A673 (cell line): Measurements from ENCODE around the gene ERI2.

Experiments used
- CTCF ChIP-seq: fragments of 300-800, 200-600 bp; sonication (generic); conservative IDR thresholded peaks from 2 replicates; pipeline ENCODE4 v1.5.1; 2017; ENCODE audit warnings: low read depth, mild to moderate bottlenecking, antibody characterized with exemption, low read length, moderate library complexity, mixed read lengths
- EZH2 ChIP-seq: fragments of 200-600 bp; sonication (generic); IDR thresholded peaks from 2 replicates; pipeline ENCODE4 v1.6.1; 2017; ENCODE audit warnings: borderline replicate concordance, low read depth, mild to moderate bottlenecking, mixed read lengths, antibody characterized with exemption, low read length; ENCODE audit not compliant: poor library complexity, severe bottlenecking

- no peak for TF ChIP-seq CTCF
- no peak for TF ChIP-seq EZH2
Observed at GRCh38 chr16:20839504-20839903, 33.2 kb upstream of the ERI2 start.
